Left kidney (tissue), 2 donors: ENCODE results near the gene FIBP. TPM values are rescaled to one million over a fixed set of nuclear protein-coding genes. Genes with fewer than 3 reads are reported as not detected.
"Not testable (repeated sequence)": the region's sequence is repeated elsewhere in the genome, so short reads cannot be mapped to it uniquely, and the experiment has no call there.

Source experiments
- DNase-seq: peaks from one replicate; pipeline ENCODE4 v3.0.0-alpha.2; 2013
- polyA plus RNA-seq: library from polyadenylated mRNA; unstranded; fragments of 120-200 nt; gene quantifications from one replicate; pipeline ENCODE4 v1.2.1, GENCODE V29; 2013; ENCODE audit not compliant: insufficient read length

Gene FIBP
- polyA plus RNA-seq, 1 donor: 96.0 TPM

GRCh38 chr11:65859812-65860277, 28.4 kb downstream of the FIBP start:
- DNase-seq: no peak

DNA sequence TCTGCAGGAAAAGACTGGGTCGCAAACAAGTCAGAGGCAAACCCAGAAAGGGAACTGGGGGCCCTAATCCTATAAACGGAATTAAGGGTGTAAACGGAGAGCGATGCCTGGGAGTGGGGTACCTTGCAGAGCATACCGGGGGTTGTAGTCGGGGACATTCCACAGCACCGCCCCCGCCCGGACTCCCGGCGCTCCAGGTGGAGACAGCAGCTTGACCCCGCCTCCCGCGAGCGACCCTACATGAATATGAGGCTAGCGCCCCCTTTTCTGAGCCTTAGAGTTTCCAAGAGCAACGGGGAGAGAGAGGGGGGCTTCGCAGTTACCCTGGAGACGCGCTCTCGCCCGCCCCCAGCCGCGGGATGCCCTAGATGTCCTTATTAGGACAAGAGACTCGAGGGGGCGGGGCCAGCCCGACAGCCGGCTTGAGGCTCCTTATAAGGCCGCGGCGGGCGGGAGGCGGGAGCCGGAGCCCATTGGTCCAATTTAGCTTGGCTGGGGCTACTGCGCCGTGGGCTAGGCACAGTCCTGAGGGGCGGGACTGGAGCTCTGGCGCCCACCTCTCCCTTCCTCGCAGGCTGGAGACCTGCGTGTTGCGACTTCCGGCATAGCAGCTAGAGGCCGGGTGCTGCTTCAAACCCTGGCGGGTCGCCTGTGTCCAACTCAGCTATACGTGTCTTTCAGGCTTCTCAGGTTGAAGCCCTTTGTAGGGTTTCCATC, 29.0 kb downstream of the FIBP start:
- peak; percentile 99 for DNase-seq

DNA sequence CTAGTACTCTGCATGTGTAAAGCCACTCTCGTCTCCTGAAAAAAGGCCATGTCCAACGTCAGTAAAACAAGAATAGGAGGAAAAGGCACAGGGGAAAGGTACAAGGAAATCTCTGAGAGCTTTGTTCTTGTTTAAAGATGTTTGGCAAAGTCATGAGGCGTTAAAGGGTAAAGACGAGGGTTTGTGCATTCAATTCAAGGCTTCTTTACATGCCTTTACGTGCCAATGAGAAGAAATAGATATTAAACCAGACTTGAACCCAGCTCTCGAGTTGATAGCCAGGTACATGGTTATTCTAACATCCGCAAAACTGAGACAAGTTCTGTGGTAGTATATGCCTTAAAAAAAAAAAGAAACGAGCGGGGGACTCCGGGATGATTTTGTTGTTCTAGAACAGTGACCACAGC, 29.6 kb downstream of the FIBP start:
- DNase-seq: no peak

DNA sequence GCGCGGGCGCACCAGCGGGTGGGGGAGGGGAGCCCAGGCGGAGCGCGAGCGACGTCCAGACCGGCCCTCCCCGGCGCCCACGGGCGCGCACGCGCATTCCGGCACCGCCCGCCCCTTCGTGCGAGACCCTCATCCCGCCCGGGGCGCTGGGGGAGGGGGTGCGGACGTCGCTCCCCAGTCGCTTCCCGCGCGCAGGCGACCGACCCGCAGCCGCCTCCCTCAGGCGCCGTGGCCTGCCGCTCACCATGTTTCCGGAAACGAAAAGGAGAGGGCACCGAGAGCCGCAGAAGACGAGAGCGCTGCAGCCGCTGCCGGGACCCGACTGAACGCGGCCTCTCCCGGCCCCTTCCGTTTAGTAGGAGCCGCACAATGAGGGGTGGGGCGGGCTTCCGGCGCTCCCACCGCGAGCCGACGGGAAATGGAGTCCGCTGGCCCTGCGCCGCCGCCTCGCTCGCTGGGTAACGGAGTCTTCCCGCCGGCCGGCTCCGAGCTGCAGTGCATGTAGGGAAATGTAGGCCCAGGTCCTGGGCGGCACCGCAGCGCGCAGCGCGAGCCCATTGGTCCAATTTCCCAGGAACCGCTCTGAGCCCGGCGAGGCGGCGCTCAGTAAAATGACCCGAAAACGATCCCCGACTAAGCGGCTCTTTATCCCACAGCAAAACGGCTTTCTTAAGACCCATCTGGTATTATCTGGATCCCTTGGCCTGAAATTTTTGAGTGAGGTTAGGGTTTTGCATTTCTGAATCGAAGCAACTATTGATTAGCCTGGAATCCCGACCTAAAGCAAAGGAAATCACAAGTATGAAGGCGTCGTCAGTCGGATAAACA, 30.2 kb downstream of the FIBP start, which contains the start of gene CFL1:
CFL1 (minus strand) TSS at position 328 of the 828 bp plus-strand sequence; CDS start at position 247, 81 bp downstream.
- peak; percentile 97 for DNase-seq

- no peak for DNase-seq
Observed at GRCh38 chr11:65857500-65857852, 30.8 kb downstream of the FIBP start.

- no peak for DNase-seq
Observed at GRCh38 chr11:65856689-65857499, 31.4 kb downstream of the FIBP start.

- no peak for DNase-seq
Observed at GRCh38 chr11:65855927-65856363, 32.3 kb downstream of the FIBP start.

- no peak for DNase-seq
Observed at GRCh38 chr11:65854852-65855837, 33.1 kb downstream of the FIBP start.

- DNase-seq: no peak
Observed at GRCh38 chr11:65854161-65854592, 34.1 kb downstream of the FIBP start.

- no peak for DNase-seq
Observed at GRCh38 chr11:65853246-65853979, 34.9 kb downstream of the FIBP start.

DNA sequence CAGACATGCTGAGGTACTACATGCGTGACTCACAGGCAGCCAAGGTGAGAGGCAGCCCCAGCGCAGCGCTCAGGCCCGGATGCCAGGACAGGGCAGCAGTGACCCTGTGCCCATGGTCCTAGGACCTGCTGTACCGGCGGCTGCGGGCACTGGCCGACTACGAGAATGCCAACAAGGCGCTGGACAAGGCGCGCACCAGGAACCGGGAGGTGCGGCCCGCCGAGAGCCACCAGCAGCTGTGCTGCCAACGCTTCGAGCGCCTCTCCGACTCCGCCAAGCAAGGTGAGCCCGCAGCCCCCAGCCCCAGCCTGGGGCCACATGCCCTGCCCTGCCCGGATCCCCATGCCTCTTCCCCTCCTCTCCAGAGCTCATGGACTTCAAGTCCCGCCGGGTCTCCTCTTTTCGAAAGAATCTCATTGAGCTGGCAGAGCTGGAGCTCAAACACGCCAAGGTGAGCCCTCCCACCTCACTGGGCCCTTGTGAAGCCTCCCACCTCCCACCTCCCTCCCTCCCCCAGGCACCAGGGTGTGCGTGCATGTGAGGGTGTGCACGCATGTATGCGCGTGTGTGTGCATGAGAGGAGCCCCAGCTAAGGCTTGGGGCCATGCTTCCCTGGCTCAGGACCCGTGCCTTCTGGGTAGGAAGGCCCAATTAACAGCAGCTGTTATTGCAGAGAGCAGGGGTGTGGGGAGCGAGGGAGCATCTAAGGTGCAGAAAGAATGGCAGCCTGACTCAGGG, 35.6 kb downstream of the FIBP start:
- no peak for DNase-seq

- DNase-seq: no peak
Observed at GRCh38 chr11:65851811-65852507, 36.3 kb downstream of the FIBP start.

DNA sequence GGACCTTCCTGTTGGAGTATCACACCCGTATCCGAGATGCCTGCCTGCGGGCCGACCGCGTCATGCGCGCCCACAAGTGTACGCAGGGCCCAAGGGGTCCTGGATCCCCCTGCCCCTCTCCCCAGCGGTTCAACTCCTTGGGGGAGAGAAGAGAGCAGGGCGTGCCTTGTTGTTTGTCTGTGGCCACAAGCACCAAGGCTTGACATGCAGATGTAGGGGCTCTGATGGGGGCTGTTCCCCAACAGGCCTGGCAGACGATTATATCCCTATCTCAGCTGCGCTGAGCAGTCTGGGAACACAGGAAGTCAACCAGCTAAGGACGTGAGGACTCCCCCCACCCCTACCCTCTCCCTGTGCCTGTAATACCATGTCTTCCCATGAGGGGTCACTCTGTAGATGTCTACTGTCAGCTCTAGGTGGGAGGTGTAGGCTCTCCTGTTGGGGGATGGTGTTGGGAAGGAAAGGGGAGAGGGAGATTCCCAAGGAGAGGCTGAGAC, 37.1 kb downstream of the FIBP start:
- no peak for DNase-seq

- no peak for DNase-seq
Observed at GRCh38 chr11:65850217-65851082, 37.8 kb downstream of the FIBP start.

DNA sequence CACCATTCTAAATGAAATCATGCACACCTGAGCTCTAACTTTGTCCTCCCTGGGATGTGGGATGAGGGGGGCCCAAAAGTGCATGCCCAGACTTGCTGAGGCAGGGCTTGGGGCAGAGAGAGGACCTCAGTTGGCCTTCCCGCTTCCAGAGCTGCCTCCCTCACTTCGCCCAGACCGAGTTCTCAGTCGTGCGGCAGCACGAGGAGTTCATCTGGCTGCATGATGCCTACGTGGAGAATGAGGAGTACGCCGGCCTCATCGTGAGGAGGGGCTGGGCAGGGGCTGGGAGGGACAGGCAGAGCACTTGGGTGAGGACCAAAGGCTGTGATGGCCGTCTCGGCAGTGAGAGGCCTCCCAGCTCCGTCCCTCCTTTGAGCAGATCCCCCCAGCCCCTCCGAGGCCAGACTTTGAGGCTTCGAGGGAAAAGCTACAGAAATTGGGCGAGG, 38.5 kb downstream of the FIBP start:
- DNase-seq: no peak

GRCh38 chr11:65849366-65849765, 38.9 kb downstream of the FIBP start:
- DNase-seq: no peak

DNA sequence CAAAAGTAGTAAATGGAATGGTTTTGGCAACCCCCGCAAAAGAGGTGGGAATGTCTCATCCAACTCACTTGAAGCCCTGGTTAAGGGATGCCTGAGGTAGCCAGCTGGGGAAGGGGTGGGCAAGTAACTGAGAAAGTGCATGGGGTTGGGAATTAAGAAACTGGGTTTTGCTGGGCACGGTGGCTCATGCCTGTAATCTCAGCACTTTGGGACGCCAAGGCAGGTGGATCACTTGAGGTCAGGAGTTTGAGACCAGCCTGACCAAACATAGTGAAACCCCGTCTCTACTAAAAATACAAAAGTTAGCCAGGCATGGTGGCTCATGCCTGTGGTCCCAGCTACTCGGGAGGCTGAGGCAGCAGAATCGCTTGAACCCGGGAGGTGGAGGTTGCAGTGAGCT, 39.6 kb downstream of the FIBP start:
- not testable (repeated sequence) for DNase-seq

GRCh38 chr11:65847746-65848145, 40.5 kb downstream of the FIBP start:
- DNase-seq: no peak
